Left renal pelvis (tissue), 4 donors: ENCODE data around the gene WDR19. TPM values are rescaled to one million over a fixed set of nuclear protein-coding genes. Genes with fewer than 3 reads are reported as not detected.

Experiments used
- polyA plus RNA-seq, 4 donors: library from polyadenylated mRNA; unstranded; fragments of 120-200 nt; gene quantifications; one replicate each; pipeline ENCODE4 v1.2.1, GENCODE V29; 2013; ENCODE audit not compliant: insufficient read length in 4 of 4

The WDR19 gene
- polyA plus RNA-seq, 4 donors: 46.6 to 111 (median 87.5) TPM

Other genes starting within 250 kb of the WDR19 start
- gene TMEM156, start 150.1 kb upstream of the WDR19 start, polyA plus RNA-seq: 1 to 10 TPM; 1.5 to 4.4 (median 3.4) TPM
- gene KLHL5, start 120.3 kb upstream of the WDR19 start, polyA plus RNA-seq: 10 to 100 TPM; 30.1 to 47.1 (median 40.9) TPM
- 10 to 100 TPM; 56.4 to 81.6 (median 74.9) TPM for gene RFC1, start 183.8 kb downstream of the WDR19 start, polyA plus RNA-seq
- under 1 TPM; 0.19 to 0.30 (median 0.25) TPM for gene KLB, start 224.4 kb downstream of the WDR19 start, polyA plus RNA-seq